ENCODE results near the gene TAS1R3.

GRCh38 chr1:1282998-1283397 is 48.1 kb upstream of the TAS1R3 start:
- TF ChIP-seq TEAD4 (CRISPR knock-in tag; IDR thresholded peaks at IDR 0.05) (no peak), ZNF423 (CRISPR knock-in tag; IDR thresholded peaks at IDR 0.05) (no peak), MLX (CRISPR knock-in tag; IDR thresholded peaks at IDR 0.05) (no peak), MXD4 (CRISPR knock-in tag; IDR thresholded peaks at IDR 0.05; ENCODE audit: borderline replicate concordance) (no peak), NR2C2 (CRISPR knock-in tag; IDR thresholded peaks at IDR 0.05) (no peak)

Measured in WTC11 (cell line).